ENCODE data around the gene TBX18. TPM values are rescaled to one million over a fixed set of nuclear protein-coding genes. Genes with fewer than 3 reads are reported as not detected.

TBX18 gene
- total RNA-seq, 1 experiment from 2014 or later: 0.15 TPM

DNA sequence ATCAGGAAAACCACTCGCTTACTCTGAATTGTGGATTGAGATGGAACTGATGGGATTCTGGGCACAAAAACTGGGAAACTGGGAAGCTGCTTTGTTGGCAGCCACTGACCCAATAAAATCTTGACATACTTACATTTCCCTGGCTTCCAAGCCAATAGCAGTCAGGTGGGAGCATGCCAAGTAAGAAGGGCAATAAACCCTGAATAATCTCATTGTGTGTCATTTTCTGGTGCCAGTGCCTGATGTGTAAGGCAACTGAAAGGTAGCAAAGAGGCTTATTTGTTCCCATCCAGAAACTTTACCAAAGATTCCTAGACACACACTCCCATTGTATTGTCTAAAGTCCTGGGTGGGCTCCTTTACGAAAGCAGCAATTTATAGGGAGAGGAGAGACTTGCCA lies 93.2 kb downstream of the TBX18 start:
- Mint-ChIP-seq H3K9me3 (peaks cover under 1% of the 10 kb centered on the region; the same call in 1 of the 2 replicates), H3K4me3 (no peak overlapping the region), H3K4me1 (no peaks in the 10 kb centered on the region), H3K27ac (no peak overlapping the region), H3K36me3 (no peaks in the 10 kb centered on the region), H3K27me3 (ENCODE audit: low read depth) (no peaks in the 10 kb centered on the region; the same call in 1 of the 2 replicates)
- DNase-seq (ENCODE audit: low spot score): no peak
- ATAC-seq: no peak
- CTCF ChIA-PET: no interaction called here
- POLR2A ChIA-PET: no interaction called here
- TF ChIP-seq SP1 (CRISPR knock-in tag; conservative IDR thresholded peaks at IDR 0.05) (no peak), HMGA2 (CRISPR knock-in tag; IDR thresholded peaks at IDR 0.05) (no peak), NFE2L1 (CRISPR knock-in tag; IDR thresholded peaks at IDR 0.05) (no peak), SMAD4 (CRISPR knock-in tag; IDR thresholded peaks at IDR 0.05) (no peak), MLX (CRISPR knock-in tag; IDR thresholded peaks at IDR 0.05) (no peak), ZNF416 (CRISPR knock-in tag; IDR thresholded peaks at IDR 0.05) (no peak), ETV6 (CRISPR knock-in tag; IDR thresholded peaks at IDR 0.05) (no peak), EMX1 (CRISPR knock-in tag; IDR thresholded peaks at IDR 0.05) (no peak), CREM (CRISPR knock-in tag; IDR thresholded peaks at IDR 0.05) (no peak), MXD4 (CRISPR knock-in tag; IDR thresholded peaks at IDR 0.05; ENCODE audit: borderline replicate concordance) (no peak), JAZF1 (CRISPR knock-in tag; IDR thresholded peaks at IDR 0.05) (no peak), NR2C2 (CRISPR knock-in tag; IDR thresholded peaks at IDR 0.05) (no peak)
- TF ChIP-seq, protein P1, sequence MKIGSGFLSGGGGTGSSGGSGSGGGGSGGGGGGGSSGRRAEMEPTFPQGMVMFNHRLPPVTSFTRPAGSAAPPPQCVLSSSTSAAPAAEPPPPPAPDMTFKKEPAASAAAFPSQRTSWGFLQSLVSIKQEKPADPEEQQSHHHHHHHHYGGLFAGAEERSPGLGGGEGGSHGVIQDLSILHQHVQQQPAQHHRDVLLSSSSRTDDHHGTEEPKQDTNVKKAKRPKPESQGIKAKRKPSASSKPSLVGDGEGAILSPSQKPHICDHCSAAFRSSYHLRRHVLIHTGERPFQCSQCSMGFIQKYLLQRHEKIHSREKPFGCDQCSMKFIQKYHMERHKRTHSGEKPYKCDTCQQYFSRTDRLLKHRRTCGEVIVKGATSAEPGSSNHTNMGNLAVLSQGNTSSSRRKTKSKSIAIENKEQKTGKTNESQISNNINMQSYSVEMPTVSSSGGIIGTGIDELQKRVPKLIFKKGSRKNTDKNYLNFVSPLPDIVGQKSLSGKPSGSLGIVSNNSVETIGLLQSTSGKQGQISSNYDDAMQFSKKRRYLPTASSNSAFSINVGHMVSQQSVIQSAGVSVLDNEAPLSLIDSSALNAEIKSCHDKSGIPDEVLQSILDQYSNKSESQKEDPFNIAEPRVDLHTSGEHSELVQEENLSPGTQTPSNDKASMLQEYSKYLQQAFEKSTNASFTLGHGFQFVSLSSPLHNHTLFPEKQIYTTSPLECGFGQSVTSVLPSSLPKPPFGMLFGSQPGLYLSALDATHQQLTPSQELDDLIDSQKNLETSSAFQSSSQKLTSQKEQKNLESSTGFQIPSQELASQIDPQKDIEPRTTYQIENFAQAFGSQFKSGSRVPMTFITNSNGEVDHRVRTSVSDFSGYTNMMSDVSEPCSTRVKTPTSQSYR (CRISPR knock-in tag; IDR thresholded peaks at IDR 0.05): no peak
- TF ChIP-seq, protein P2, sequence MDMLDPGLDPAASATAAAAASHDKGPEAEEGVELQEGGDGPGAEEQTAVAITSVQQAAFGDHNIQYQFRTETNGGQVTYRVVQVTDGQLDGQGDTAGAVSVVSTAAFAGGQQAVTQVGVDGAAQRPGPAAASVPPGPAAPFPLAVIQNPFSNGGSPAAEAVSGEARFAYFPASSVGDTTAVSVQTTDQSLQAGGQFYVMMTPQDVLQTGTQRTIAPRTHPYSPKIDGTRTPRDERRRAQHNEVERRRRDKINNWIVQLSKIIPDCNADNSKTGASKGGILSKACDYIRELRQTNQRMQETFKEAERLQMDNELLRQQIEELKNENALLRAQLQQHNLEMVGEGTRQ (CRISPR knock-in tag; IDR thresholded peaks at IDR 0.05): no peak
- TF ChIP-seq, protein P3, sequence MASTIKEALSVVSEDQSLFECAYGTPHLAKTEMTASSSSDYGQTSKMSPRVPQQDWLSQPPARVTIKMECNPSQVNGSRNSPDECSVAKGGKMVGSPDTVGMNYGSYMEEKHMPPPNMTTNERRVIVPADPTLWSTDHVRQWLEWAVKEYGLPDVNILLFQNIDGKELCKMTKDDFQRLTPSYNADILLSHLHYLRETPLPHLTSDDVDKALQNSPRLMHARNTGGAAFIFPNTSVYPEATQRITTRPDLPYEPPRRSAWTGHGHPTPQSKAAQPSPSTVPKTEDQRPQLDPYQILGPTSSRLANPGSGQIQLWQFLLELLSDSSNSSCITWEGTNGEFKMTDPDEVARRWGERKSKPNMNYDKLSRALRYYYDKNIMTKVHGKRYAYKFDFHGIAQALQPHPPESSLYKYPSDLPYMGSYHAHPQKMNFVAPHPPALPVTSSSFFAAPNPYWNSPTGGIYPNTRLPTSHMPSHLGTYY (CRISPR knock-in tag; IDR thresholded peaks at IDR 0.05): no peak

GRCh38 chr6:84669945-84670344 lies 94.5 kb downstream of the TBX18 start:
- CTCF ChIA-PET: no interaction called here
- no peaks in the 10 kb centered on the region for H3K9me3 Mint-ChIP-seq
- DNase-seq (ENCODE audit: low spot score) (no peak), ATAC-seq (no peak)
- no peak overlapping the region for H3K27ac Mint-ChIP-seq
- no peaks in the 10 kb centered on the region for H3K36me3 Mint-ChIP-seq
- H3K4me1 Mint-ChIP-seq: peaks cover 4% of the 10 kb centered on the region; the same call in 1 of the 2 replicates
- POLR2A ChIA-PET: no interaction called here
- H3K27me3 Mint-ChIP-seq (ENCODE audit: low read depth): no peaks in the 10 kb centered on the region
- TF ChIP-seq MLX (CRISPR knock-in tag; IDR thresholded peaks at IDR 0.05) (no peak), NFYB (CRISPR knock-in tag; conservative IDR thresholded peaks at IDR 0.05; ENCODE audit: low read depth) (no peak), PRDM15 (CRISPR knock-in tag; IDR thresholded peaks at IDR 0.05) (no peak), CBFB (CRISPR knock-in tag; IDR thresholded peaks at IDR 0.05; ENCODE audit: low read depth) (no peak), ZBTB21 (CRISPR knock-in tag; IDR thresholded peaks at IDR 0.05; ENCODE audit: borderline replicate concordance) (no peak), NFE2L1 (CRISPR knock-in tag; IDR thresholded peaks at IDR 0.05) (no peak)
- TF ChIP-seq, protein P4, sequence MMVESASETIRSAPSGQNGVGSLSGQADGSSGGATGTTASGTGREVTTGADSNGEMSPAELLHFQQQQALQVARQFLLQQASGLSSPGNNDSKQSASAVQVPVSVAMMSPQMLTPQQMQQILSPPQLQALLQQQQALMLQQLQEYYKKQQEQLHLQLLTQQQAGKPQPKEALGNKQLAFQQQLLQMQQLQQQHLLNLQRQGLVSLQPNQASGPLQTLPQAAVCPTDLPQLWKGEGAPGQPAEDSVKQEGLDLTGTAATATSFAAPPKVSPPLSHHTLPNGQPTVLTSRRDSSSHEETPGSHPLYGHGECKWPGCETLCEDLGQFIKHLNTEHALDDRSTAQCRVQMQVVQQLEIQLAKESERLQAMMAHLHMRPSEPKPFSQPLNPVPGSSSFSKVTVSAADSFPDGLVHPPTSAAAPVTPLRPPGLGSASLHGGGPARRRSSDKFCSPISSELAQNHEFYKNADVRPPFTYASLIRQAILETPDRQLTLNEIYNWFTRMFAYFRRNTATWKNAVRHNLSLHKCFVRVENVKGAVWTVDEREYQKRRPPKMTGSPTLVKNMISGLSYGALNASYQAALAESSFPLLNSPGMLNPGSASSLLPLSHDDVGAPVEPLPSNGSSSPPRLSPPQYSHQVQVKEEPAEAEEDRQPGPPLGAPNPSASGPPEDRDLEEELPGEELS (CRISPR knock-in tag; IDR thresholded peaks at IDR 0.05): no peak
- no peak overlapping the region for H3K4me3 Mint-ChIP-seq

All from WTC11 (cell line).